Hepatocyte (in vitro differentiated cells): ENCODE measurements around the gene KCNIP3. TPM values are rescaled to one million over a fixed set of nuclear protein-coding genes. Genes with fewer than 3 reads are reported as not detected.
"Not testable (repeated sequence)": the region's sequence is repeated elsewhere in the genome, so short reads cannot be mapped to it uniquely, and the experiment has no call there.

Experiments used
- DNase-seq: peaks from one replicate; pipeline ENCODE4 v3.0.0-alpha.2; 2016; ENCODE audit warnings: low spot score
- H2AFZ ChIP-seq: fragments of 200-600 bp; sonication (generic); 2 replicates; pipeline ENCODE4 v1.6.0; 2016; ENCODE audit warnings: antibody characterized with exemption, mild to moderate bottlenecking
- H3K27ac ChIP-seq: fragments of 200-600 bp; sonication (generic); 2 replicates; pipeline ENCODE4 v1.5.1; 2016; ENCODE audit warnings: mild to moderate bottlenecking
- H3K27me3 ChIP-seq: fragments of 200-600 bp; sonication (generic); 2 replicates; pipeline ENCODE4 v1.6.1; 2016
- H3K36me3 ChIP-seq: fragments of 200-600 bp; sonication (generic); replicated peaks from 2 replicates; pipeline ENCODE4 v1.5.1; 2016; ENCODE audit warnings: low read depth; ENCODE audit not compliant: insufficient read depth
- H3K4me1 ChIP-seq: fragments of 200-600 bp; sonication (generic); 2 replicates; pipeline ENCODE4 v1.5.1; 2016; ENCODE audit warnings: mild to moderate bottlenecking, moderate library complexity; ENCODE audit not compliant: insufficient read depth
- H3K4me2 ChIP-seq: fragments of 200-600 bp; sonication (generic); 2 replicates; pipeline ENCODE4 v1.6.0; 2016
- H3K4me3 ChIP-seq: fragments of 200-600 bp; sonication (generic); 2 replicates; pipeline ENCODE4 v1.5.1; 2016; ENCODE audit warnings: mild to moderate bottlenecking
- H3K79me2 ChIP-seq: fragments of 200-600 bp; sonication (generic); 2 replicates; pipeline ENCODE4 v1.6.0; 2017; ENCODE audit warnings: mild to moderate bottlenecking
- H3K9me2 ChIP-seq: fragments of 200-600 bp; sonication (generic); replicated peaks from 2 replicates; pipeline ENCODE4 v1.6.0; 2017; ENCODE audit warnings: mild to moderate bottlenecking; ENCODE audit not compliant: insufficient read depth
- H3K9me3 ChIP-seq: fragments of 200-600 bp; sonication (generic); 2 replicates; pipeline ENCODE4 v1.5.1; 2016; ENCODE audit warnings: low read depth, mild to moderate bottlenecking
- H4K20me1 ChIP-seq: fragments of 200-600 bp; sonication (generic); 2 replicates; pipeline ENCODE4 v1.6.0; 2016; ENCODE audit warnings: mild to moderate bottlenecking; ENCODE audit not compliant: insufficient read depth, poor library complexity, severe bottlenecking
- EZH2 ChIP-seq: fragments of 200-600 bp; sonication (generic); IDR thresholded peaks from 2 replicates; pipeline ENCODE4 v1.6.1; 2016; ENCODE audit warnings: antibody characterized with exemption, mild to moderate bottlenecking, borderline replicate concordance
- EZH2phosphoT487 ChIP-seq: fragments of 200-600 bp; sonication (generic); IDR thresholded peaks from one replicate; pipeline ENCODE4 v1.6.1; 2018; ENCODE audit warnings: antibody characterized with exemption, mild to moderate bottlenecking, low read depth, moderate library complexity; ENCODE audit not compliant: unreplicated experiment, severe bottlenecking
- WGBS: methylation state at CpG from one replicate; pipeline ENCODE4 v1.1.6; 2016; ENCODE audit warnings: low lambda C conversion rate; ENCODE audit errors: missing lambda C conversion rate; 5-methylcytosine and 5-hydroxymethylcytosine counted together
- polyA plus RNA-seq: library from polyadenylated mRNA; unstranded; fragments of >200 nt; fragmentation: Nextera tagmentation; extraction: Ambion mirVana; gene quantifications from 2 replicates; pipeline ENCODE4 v1.2.1, GENCODE V29; 2016
- total RNA-seq: library from RNA; depleted of rRNA; stranded (reverse); fragments of >200 nt; gene quantifications from 2 replicates; pipeline ENCODE4 v1.2.3, GENCODE V29; 2014
- TF ChIP-seq, protein P1 (sequence below): fragments of 200-600 bp; sonication (generic); IDR thresholded peaks from 2 replicates; pipeline ENCODE4 v1.5.1; 2016; ENCODE audit warnings: antibody characterized with exemption, mild to moderate bottlenecking; ENCODE audit not compliant: poor library complexity

Gene KCNIP3
- total and polyA plus RNA-seq, 2 experiments from 2014 or later, result 6.1 to 6.5 TPM

- TF ChIP-seq, protein P1, sequence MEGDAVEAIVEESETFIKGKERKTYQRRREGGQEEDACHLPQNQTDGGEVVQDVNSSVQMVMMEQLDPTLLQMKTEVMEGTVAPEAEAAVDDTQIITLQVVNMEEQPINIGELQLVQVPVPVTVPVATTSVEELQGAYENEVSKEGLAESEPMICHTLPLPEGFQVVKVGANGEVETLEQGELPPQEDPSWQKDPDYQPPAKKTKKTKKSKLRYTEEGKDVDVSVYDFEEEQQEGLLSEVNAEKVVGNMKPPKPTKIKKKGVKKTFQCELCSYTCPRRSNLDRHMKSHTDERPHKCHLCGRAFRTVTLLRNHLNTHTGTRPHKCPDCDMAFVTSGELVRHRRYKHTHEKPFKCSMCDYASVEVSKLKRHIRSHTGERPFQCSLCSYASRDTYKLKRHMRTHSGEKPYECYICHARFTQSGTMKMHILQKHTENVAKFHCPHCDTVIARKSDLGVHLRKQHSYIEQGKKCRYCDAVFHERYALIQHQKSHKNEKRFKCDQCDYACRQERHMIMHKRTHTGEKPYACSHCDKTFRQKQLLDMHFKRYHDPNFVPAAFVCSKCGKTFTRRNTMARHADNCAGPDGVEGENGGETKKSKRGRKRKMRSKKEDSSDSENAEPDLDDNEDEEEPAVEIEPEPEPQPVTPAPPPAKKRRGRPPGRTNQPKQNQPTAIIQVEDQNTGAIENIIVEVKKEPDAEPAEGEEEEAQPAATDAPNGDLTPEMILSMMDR, result no peak
- no peak for TF ChIP-seq EZH2phosphoT487
- no peak for TF ChIP-seq EZH2
- no peaks in the 10 kb centered on the region for H3K27me3 ChIP-seq
- H3K4me1 ChIP-seq, result no peaks in the 10 kb centered on the region
- H3K4me3 ChIP-seq, result no peak overlapping the region
- 83% methylated on average over 13 of the region's 13 CpGs for WGBS
- no peaks in the 10 kb centered on the region for H4K20me1 ChIP-seq
- no peaks in the 10 kb centered on the region for H3K79me2 ChIP-seq
- no peaks in the 10 kb centered on the region for H3K9me2 ChIP-seq
- no peak overlapping the region for H2AFZ ChIP-seq
- no peak for DNase-seq
- no peak overlapping the region for H3K27ac ChIP-seq
- no peaks in the 10 kb centered on the region for H3K36me3 ChIP-seq
- H3K9me3 ChIP-seq, result no peaks in the 10 kb centered on the region
- H3K4me2 ChIP-seq, result no peak overlapping the region
Observed at GRCh38 chr2:95268211-95269035, 28.7 kb upstream of the KCNIP3 start.

GRCh38 chr2:95269036-95269680 lies 28.0 kb upstream of the KCNIP3 start:
- no peaks in the 10 kb centered on the region for H3K36me3 ChIP-seq
- no peaks in the 10 kb centered on the region for H3K27me3 ChIP-seq
- WGBS, result 92% methylated on average over 10 of the region's 10 CpGs
- H3K79me2 ChIP-seq, result no peaks in the 10 kb centered on the region
- H3K27ac ChIP-seq, result no peak overlapping the region
- TF ChIP-seq EZH2 (no peak), EZH2phosphoT487 (no peak)
- TF ChIP-seq, protein P1, result no peak
- H3K9me2 ChIP-seq, result no peaks in the 10 kb centered on the region
- H3K4me2 ChIP-seq, result no peak overlapping the region
- H4K20me1 ChIP-seq, result no peaks in the 10 kb centered on the region
- H3K4me1 ChIP-seq, result no peaks in the 10 kb centered on the region
- no peaks in the 10 kb centered on the region for H3K9me3 ChIP-seq
- no peak overlapping the region for H2AFZ ChIP-seq
- no peak overlapping the region for H3K4me3 ChIP-seq
- no peak for DNase-seq

- not testable (repeated sequence) for H3K9me3 ChIP-seq, H2AFZ ChIP-seq, H3K4me3 ChIP-seq, H3K9me2 ChIP-seq, H3K4me2 ChIP-seq, H3K27me3 ChIP-seq, H4K20me1 ChIP-seq, DNase-seq, H3K36me3 ChIP-seq, H3K27ac ChIP-seq, H3K79me2 ChIP-seq, H3K4me1 ChIP-seq
- WGBS, result 84% methylated on average over 5 of the region's 5 CpGs
Observed at GRCh38 chr2:95269745-95270144, 27.4 kb upstream of the KCNIP3 start.

GRCh38 chr2:95270541-95271081 lies 26.5 kb upstream of the KCNIP3 start:
- H3K27me3 ChIP-seq, result no peaks in the 10 kb centered on the region
- no peaks in the 10 kb centered on the region for H3K4me1 ChIP-seq
- DNase-seq, result no peak
- H4K20me1 ChIP-seq, result no peaks in the 10 kb centered on the region
- WGBS, result 88% methylated on average over 8 of the region's 8 CpGs
- H3K9me2 ChIP-seq, result no peaks in the 10 kb centered on the region
- no peak overlapping the region for H3K4me3 ChIP-seq
- TF ChIP-seq EZH2phosphoT487, result no peak
- no peak for TF ChIP-seq EZH2
- TF ChIP-seq, protein P1, result no peak
- H3K27ac ChIP-seq, result no peak overlapping the region
- no peaks in the 10 kb centered on the region for H3K36me3 ChIP-seq
- H2AFZ ChIP-seq, result no peak overlapping the region
- no peak overlapping the region for H3K4me2 ChIP-seq
- H3K9me3 ChIP-seq, result no peaks in the 10 kb centered on the region
- no peaks in the 10 kb centered on the region for H3K79me2 ChIP-seq
